GM19395 (cell line): ENCODE measurements around the gene TBX3.

Experiments
- ATAC-seq: cut with Tn5 transposase; IDR thresholded peaks from one replicate; pipeline ENCODE4 v1.9.1; 2021; ENCODE audit warnings: mild to moderate bottlenecking, moderate library complexity; ENCODE audit not compliant: unreplicated experiment

TBX3 gene

GRCh38 chr12:114669401-114670290, 14.3 kb downstream of the TBX3 start:
- ATAC-seq = no peak

GRCh38 chr12:114668886-114669288, 15.1 kb downstream of the TBX3 start:
- no peak for ATAC-seq

GRCh38 chr12:114668151-114668885, 15.7 kb downstream of the TBX3 start:
- ATAC-seq = no peak

GRCh38 chr12:114667669-114668150, 16.3 kb downstream of the TBX3 start:
- ATAC-seq = no peak

- no peak for ATAC-seq
Measured at GRCh38 chr12:114666746-114667668, 17.0 kb downstream of the TBX3 start.

GRCh38 chr12:114665411-114666260, 18.3 kb downstream of the TBX3 start:
- no peak for ATAC-seq

- ATAC-seq = no peak
Measured at GRCh38 chr12:114664651-114665320, 19.2 kb downstream of the TBX3 start.

GRCh38 chr12:114662512-114663177, 21.3 kb downstream of the TBX3 start:
- ATAC-seq = no peak

GRCh38 chr12:114661245-114661644, 22.7 kb downstream of the TBX3 start:
- no peak for ATAC-seq

- no peak for ATAC-seq
Measured at GRCh38 chr12:114659084-114659483, 24.9 kb downstream of the TBX3 start.

- no peak for ATAC-seq
Measured at GRCh38 chr12:114658002-114658441, 26.0 kb downstream of the TBX3 start.

- ATAC-seq = no peak
Measured at GRCh38 chr12:114657597-114657920, 26.4 kb downstream of the TBX3 start.

- ATAC-seq = no peak
Measured at GRCh38 chr12:114656906-114657596, 26.9 kb downstream of the TBX3 start.

GRCh38 chr12:114655934-114656749, 27.8 kb downstream of the TBX3 start:
- ATAC-seq = no peak

GRCh38 chr12:114649585-114649984, 34.4 kb downstream of the TBX3 start:
- ATAC-seq = no peak

- ATAC-seq = no peak
Measured at GRCh38 chr12:114648711-114649110, 35.3 kb downstream of the TBX3 start.

- ATAC-seq = no peak
Measured at GRCh38 chr12:114638790-114639435, 45.1 kb downstream of the TBX3 start.
